ENCODE data around the gene RPUSD3.

GRCh38 chr3:9834520-9835380, 9.1 kb downstream of the RPUSD3 start:
- TF ChIP-seq POLR2A (IDR thresholded peaks at IDR 0.05) (no peak), CTCF (IDR thresholded peaks at IDR 0.05) (no peak)
